ENCODE results near the gene NATD1.

Gene NATD1, protein sequence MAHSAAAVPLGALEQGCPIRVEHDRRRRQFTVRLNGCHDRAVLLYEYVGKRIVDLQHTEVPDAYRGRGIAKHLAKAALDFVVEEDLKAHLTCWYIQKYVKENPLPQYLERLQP

DNA sequence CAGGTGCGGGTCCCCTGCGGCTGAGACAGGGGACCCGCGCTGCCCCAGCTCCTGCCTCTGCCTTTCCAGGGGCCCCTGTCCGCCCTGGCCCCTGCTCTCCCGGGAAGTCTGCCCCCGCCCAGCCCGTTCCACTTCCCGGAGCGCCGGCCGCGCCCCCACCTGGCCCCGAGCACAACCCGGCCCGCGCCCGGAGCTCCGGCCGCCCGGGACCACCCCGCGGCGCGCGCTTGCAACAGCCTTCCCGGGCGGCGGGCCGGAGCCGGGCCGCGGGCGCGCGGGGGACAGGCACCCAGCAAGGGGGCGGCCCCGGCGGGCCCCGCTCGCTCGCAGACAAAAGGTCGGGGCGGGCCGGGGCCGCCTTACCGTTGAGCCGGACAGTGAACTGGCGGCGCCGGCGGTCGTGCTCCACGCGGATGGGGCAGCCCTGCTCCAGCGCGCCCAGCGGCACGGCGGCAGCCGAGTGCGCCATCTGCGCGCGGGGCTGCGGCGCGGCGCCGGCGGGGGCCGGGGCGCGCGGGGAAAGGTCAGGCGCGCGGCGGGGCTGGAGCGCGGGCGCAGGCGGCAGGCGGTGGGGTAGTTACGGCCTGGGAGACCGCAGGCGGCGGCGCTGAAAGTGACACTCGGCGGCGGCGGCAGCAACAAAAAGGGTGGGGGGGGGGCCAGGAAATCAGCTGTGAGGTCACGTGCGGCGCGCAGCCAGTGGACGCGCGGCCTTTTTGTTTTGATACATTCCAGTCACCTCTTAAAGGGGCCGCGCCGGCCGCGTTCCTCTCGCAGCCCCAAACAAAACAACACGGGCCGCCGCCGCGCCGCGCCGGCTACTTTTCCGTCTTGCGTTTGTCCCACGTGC is at the start of gene NATD1:
TSS of gene NATD1 (minus strand) at position 615 of the 850 bp plus-strand sequence. CDS start at position 469, 146 bp downstream.
- DNase-seq: peak; percentile 70 to 71

- DNase-seq: no peak
Observed at GRCh38 chr17:21301593-21302550, 48.7 kb upstream of the NATD1 start.

DNA sequence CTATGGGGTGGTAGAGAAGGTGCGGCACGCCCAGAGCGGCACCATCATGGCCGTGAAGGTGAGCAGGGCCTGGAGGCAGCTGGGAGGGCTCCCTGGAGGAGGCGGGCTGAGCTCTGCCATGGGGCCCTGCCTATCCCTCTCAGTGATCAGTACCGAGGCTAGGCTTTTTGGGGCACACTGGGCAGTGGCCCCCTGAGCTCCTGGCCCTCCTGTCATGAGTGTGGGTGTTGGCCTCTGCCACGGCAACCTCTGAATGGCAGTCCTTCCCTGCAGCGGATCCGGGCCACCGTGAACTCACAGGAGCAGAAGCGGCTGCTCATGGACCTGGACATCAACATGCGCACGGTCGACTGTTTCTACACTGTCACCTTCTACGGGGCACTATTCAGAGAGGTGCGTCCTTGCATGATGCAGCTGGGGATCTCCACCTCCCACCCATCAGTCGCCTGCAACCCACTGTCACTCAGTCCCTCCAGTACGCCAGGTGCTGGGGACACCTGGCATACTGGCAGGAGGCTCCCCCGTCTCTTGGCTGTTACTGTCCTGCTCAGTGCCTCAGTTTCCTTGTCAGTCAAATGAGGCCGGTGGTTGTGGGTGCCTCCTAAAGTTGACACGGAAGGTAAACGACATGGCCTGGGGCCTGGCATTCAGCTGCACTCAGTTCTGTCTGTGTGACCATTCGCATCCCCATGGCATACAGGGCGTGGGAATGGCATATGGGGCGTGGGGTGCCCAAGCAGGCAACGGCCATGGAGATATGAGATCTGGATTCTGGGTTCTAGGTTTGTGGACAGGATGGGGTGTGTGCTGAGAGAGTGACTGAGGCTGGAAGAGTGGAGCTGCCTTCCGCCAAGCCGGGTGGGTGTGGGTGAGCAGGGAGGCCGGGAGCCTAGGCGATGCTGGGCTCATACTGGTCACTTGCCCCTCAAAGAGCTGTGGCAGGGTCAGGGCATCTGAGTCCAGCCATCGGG is 47.7 kb upstream of the NATD1 start:
- DNase-seq: no peak

DNA sequence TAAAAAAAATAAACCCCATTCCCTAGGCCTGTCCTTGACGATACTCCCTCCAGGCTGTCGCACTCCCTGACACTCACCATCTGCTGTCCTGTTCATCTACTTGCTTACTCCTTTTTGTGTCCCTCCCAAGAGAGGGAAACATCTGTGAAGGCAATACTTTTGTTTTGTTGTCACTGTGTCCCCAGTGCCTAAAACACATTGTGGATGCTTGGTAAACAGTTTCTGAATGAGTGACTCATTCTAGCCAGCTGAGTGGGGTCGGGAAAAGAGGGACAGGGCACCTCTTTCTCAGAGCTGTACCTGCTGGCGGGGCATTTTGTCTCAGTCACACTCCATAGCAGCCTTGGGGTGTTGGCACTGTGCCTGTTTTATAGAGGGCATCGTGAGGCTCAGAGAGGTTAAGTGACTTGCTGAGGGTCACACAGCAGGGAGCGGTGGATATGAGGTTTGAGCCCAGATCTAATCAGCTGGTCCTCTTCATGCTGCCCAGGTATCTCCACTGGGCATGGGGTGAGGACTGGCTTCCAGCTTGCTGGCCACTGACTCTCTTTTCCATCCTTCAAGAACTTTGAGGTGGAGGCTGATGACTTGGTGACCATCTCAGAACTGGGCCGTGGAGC is 46.9 kb upstream of the NATD1 start:
- DNase-seq: no peak

- no peak for DNase-seq
Observed at GRCh38 chr17:21298983-21299519, 45.8 kb upstream of the NATD1 start.

DNA sequence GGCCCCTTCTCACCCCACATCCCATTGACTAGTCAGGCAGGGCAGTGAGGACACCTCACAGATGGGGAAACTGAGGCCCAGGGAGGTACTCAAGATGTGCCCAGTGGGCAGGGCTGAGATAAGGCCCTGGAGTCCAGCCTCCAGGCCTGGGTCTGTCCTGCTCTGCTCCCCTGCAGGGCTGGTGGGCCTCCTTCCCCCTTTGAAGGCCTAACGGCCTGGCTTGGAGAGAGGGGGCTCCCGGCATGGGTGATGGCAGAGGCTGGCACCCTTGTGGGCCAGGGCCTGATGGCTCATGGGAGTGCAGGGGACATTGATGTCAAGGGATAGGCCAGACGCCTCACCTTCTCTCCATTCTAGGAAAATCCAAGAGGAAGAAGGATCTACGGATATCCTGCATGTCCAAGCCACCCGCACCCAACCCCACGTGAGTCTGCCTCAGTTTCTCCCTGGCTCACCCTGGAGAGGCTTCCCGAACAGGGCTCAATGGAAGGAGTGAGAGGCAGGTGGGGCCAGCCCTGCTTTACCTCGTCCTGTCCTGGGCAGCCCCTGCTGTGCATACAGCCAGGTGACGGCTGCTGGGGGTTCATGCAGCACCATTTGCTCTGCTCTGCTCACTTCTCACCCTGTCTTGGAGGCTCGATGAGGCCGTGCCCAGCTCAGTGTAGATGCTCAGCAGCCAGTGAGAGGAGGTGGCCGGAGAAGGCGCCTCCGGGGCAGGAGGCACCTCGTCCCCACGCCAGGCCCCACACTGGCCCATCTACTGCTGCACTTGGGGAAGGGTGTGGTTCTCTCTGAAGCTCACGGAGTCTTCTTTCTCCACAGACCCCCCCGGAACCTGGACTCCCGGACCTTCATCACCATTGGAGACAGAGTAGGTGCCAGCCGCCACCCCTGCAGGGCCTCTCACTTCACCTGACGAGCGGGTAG is 45.1 kb upstream of the NATD1 start:
- no peak for DNase-seq

DNA sequence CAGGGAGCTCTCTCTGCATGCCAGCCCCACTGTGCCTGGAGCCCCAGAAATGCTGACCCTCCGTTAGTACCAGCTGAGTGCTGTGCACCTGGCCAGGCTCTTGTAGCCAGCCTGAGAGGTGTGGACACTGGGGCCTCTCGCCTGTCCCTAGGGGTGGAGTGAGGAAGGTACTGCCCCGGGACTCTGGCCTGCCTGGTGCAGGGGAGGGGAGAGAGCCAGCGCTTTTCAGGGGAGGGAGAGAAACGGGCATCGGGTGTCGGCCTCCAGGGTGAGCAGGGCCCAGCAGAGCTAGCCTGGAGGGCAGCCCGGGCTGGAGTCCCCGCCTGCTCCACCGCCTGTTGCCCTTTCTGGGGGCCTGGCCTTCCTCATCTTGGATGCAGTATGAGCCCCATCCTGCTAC is 44.4 kb upstream of the NATD1 start:
- no peak for DNase-seq

DNA sequence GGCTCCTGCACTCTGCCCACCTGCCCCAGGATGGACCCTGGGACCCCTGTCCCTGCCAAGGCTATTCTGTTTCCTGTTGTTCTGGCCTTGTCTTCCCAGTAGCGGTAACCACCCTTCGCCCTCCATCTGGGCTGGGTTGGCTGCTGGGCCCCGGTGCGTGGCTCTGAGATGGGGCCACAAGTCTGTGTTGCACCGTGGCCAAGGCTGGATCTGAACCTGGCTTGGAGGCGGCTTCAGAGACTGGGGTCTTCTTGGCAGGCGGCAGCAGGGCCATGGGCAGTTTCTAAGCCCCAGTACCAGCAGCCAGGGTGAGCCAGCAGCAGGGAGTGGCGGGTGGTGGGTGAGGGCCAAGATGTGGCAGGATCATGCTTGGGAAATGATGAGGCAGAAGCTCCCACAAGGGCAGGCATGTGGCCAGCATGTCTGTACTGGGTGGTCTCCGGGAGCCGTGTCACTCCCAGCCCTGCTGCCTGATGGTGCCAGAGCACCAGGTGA is 43.9 kb upstream of the NATD1 start:
- DNase-seq: no peak

DNA sequence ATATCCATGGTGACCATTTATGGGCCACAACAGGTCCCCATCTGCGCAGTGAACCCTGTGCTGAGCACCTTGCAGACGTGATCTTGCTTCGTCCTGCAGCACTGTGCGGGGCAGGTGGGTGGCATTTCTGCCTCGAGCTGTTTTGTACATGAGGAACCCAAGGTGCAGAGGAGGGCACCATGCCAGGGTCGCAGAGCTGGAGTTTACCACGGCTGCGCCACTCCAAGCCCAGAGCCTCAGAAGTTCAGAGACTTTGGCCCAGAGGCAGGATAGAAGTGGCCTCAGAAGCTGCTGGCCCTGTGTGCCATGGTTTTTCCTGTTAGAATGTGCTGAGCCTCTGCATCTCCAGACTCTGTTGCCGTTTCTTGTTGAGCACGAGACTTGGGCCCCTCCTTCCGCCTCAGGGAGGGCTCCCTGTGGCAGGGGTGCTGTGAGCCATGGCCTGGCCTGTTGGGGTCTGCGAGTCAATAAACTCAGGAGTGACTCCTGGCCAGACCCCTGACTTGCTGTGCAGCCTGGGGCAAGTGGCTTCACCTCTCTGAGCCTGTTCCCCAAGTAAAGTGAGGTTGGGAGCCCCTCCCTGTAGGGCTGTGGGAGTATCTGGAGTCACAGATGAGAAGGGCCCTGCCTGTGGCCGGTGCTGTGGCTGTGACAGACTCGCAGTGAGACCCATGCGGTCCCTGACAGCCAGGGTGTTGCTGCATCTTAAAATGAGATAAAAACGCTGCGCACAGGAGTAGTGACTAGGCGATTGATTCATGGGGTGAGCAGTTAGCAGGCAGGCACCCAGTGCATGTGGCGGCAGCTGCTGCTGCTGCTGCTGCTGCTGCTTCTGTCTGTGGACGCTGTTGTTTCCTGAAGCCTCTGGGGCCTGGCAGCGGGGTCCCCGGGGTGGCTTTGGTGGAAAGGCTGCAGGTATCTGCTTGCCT is 43.2 kb upstream of the NATD1 start:
- DNase-seq: no peak

DNA sequence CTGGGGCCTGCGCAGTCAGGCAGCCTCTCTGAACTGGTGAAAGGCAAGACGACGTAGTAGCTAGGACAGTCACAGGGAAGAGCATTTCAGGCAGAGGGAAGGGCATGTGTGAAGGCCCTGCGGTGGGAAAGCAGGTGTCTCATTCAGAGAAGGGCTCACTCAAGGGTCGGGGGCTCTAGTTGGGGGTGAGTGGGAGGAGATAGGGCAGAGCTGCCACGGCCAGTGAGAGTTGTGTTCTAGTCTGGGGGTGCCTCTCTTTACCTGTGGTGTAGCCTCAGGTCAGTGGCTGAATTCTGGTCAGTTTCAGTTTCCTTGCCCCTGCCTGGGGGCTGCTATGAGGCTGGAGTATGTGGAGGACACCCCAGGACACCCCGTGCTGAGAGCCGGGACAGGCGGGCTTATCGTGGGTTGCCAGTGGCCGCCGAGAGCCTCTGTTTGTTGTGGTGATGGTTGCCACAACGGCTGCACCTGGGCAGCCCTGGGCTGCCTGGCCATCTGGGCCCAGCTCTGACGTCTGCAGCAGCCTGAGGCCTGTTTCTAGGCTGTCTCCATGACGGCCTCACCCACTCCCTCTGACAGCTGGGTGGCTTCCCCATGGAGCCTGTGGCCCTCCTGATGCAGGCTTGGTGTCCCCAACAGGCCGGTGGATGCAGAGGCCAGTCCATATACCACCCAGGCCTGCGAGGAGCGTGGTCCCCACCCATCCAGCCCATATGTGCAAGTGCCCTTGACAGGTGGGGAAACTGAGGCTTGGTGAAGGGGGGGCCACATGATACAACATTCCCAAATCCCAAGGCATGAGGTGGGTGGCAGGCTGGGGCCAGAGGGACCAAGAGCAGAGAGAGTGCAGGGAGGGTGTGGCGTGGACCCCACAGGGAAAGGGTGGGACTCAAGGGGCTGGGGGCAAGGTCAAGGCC is 42.1 kb upstream of the NATD1 start:
- DNase-seq: no peak

DNA sequence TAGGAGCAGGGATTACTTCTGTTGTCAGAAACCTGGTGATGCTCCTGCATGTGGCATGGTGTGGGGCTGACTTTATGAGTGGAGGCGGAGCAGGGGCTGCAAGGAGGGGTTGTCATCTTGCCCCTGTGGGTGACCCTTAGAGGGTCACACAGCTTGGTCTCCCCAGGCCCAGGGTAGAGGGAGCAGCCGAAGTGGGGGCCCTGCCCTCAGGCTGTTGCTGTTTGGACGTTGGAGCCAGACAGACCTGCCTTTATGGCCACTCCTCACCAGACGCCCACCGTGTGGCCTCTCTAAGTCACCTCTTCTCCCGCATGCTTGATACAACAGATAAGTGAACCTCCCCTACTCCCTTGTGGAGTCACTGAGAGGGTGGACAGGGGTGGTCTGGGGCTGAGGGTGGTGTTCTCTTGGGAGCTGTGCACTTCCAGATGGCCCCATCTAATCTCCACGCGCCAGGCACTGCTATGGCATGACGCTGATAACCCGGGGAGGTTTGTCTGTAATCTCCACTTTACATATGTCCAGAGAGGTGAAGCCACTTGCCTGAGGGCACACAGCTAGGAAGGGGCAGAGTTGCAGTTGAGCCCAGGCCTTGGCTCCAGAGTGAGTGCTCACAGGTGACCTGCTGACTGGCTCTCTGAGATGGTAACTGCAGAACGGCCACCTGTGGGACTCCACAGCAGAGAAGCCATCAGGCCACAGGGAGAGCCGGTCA is 41.3 kb upstream of the NATD1 start:
- no peak for DNase-seq

DNA sequence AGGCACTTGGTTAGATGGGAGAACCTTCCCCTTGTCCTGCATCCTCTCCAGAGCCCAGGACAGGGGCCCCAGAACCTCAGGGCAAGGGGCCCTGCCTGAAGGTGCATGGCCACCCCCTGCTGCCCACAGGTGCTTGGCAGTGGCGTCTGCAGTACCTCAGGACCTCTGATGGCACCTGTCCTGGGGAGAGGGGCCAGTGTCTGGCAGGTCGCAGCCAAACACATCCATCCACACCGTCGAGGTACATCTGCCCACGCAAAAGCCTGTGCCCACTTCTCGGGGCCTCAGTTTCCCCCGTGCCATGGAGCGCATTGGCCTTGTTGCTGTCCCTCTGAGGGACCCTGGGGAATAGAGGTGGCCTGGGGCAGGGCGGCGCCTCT is 40.6 kb upstream of the NATD1 start:
- no peak for DNase-seq

GRCh38 chr17:21292867-21293830 is 39.9 kb upstream of the NATD1 start:
- DNase-seq: no peak

DNA sequence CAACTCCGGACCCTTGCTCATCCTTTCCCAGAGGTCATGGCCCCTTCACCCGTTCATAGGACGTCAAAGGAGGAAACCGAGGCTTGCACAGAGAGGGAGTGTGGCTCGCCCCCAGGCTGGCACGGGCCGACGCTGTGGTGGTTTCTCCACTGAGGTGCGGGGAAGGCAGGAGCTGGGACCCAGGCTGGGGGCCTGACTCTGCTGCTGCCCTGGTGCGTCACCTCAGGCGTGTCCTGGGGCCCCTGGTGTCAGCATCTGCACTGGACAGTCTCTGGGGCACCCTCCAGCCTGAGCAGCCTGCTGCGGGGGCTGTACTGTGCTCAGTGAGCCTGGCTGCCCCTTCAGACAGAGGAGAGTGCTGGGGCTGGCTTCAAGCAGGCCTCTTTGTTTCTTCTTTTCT is 38.7 kb upstream of the NATD1 start:
- no peak for DNase-seq

DNA sequence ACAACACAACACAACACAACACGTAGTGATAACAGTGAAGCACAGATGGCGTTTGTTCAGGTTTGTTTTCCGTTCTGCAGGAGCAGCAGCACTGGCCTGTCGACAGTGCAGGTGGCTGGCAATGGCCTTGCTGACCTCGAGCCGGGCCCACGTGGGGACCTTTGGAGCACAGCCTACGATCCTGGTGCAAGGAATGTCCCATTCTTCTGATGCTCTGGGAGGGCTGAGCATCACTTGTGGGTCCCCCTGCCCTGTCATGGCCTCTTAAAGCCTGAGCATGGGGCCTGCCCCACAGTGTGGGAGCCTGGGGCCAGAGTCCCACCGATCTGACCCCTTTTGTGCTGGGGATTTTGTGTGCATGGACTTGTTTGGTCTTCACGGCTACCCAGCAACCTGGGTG is 38.1 kb upstream of the NATD1 start:
- peak in 1 of 2 experiments; percentile 0 for DNase-seq
